ENCODE results near the gene PPIL1. TPM values are rescaled to one million over a fixed set of nuclear protein-coding genes. Genes with fewer than 3 reads are reported as not detected.

Gene PPIL1
- total RNA-seq, 1 experiment from 2014 or later = 64.2 TPM

- TF ChIP-seq KAT7 (CRISPR knock-in tag; IDR thresholded peaks at IDR 0.05; ENCODE audit: borderline replicate concordance) (no peak), NR2C2 (CRISPR knock-in tag; IDR thresholded peaks at IDR 0.05) (no peak), FOXK1 (CRISPR knock-in tag; IDR thresholded peaks at IDR 0.05) (no peak), ZNF396 (CRISPR knock-in tag; IDR thresholded peaks at IDR 0.05; ENCODE audit: borderline replicate concordance) (no peak), HMGA2 (CRISPR knock-in tag; IDR thresholded peaks at IDR 0.05) (no peak), PRDM15 (CRISPR knock-in tag; IDR thresholded peaks at IDR 0.05) (no peak), NFATC4 (CRISPR knock-in tag; IDR thresholded peaks at IDR 0.05) (no peak), HMGXB4 (CRISPR knock-in tag; IDR thresholded peaks at IDR 0.05) (no peak), MXD4 (CRISPR knock-in tag; IDR thresholded peaks at IDR 0.05; ENCODE audit: borderline replicate concordance) (no peak), ZNF121 (CRISPR knock-in tag; IDR thresholded peaks at IDR 0.05) (no peak), FOXP4 (CRISPR knock-in tag; IDR thresholded peaks at IDR 0.05) (no peak), STAT6 (CRISPR knock-in tag; conservative IDR thresholded peaks at IDR 0.05; ENCODE audit: low read depth) (no peak), PREB (CRISPR knock-in tag; IDR thresholded peaks at IDR 0.05; ENCODE audit: borderline replicate concordance) (no peak), RORB (CRISPR knock-in tag; IDR thresholded peaks at IDR 0.05) (no peak)
These were observed 8.8 kb downstream of the PPIL1 start (continued) for GRCh38 chr6:36865835-36866234.
